Measurements from ENCODE around the gene MCL1.
A peak's percentile ranks its signal among the peaks of the same experiment; 100 is the strongest.
"Not testable (repeated sequence)": the region's sequence is repeated elsewhere in the genome, so short reads cannot be mapped to it uniquely, and the experiment has no call there.

The MCL1 gene

GRCh38 chr1:150572918-150573647, 6.3 kb downstream of the MCL1 start:
- Histone ChIP-seq H3K9me3 (no peaks in the 10 kb centered on the region), H3K27ac (no peak overlapping the region), H3K4me3 (no peak overlapping the region), H4K20me1 (peaks cover 100% of the 10 kb centered on the region), H3K36me3 (peaks cover 80% of the 10 kb centered on the region), H3K4me1 (peaks cover 68% of the 10 kb centered on the region), H3K4me2 (peak overlapping the region; percentile 29), H3K27me3 (no peaks in the 10 kb centered on the region), H3K9ac (peak overlapping the region; percentile 6; the same call in 1 of the 2 replicates)
- no peak for TF ChIP-seq Cebpa-rat (IDR thresholded peaks at IDR 0.05)

- peak overlapping the region; percentile 100 for H3K4me2 ChIP-seq
- H3K4me3 ChIP-seq = no peak overlapping the region
- peak overlapping the region; percentile 89 for H3K27ac ChIP-seq
- peaks cover 77% of the 10 kb centered on the region for H3K4me1 ChIP-seq
- TF ChIP-seq Cebpa-rat (IDR thresholded peaks at IDR 0.05) = no peak
- no peaks in the 10 kb centered on the region for H3K27me3 ChIP-seq
- H3K9ac ChIP-seq = no peak overlapping the region; the same call in 1 of the 2 replicates
- H4K20me1 ChIP-seq = peaks cover 82% of the 10 kb centered on the region
- H3K9me3 ChIP-seq = no peaks in the 10 kb centered on the region
- H3K36me3 ChIP-seq = peaks cover 37% of the 10 kb centered on the region
Measured at GRCh38 chr1:150568594-150568966, 10.8 kb downstream of the MCL1 start.

GRCh38 chr1:150567717-150568593, 11.5 kb downstream of the MCL1 start:
- peak overlapping the region; percentile 89 for H3K27ac ChIP-seq
- no peaks in the 10 kb centered on the region for H3K27me3 ChIP-seq
- H3K4me2 ChIP-seq = peak overlapping the region; percentile 100
- H4K20me1 ChIP-seq = peaks cover 82% of the 10 kb centered on the region
- H3K9ac ChIP-seq = peak overlapping the region; percentile 58
- peaks cover 31% of the 10 kb centered on the region for H3K36me3 ChIP-seq
- H3K4me1 ChIP-seq = peaks cover 77% of the 10 kb centered on the region
- no peaks in the 10 kb centered on the region for H3K9me3 ChIP-seq
- no peak for TF ChIP-seq Cebpa-rat (IDR thresholded peaks at IDR 0.05)
- peak overlapping the region; percentile 54 for H3K4me3 ChIP-seq

GRCh38 chr1:150567341-150567716, 12.1 kb downstream of the MCL1 start:
- TF ChIP-seq Cebpa-rat (IDR thresholded peaks at IDR 0.05) = no peak
- Histone ChIP-seq H3K4me2 (peak overlapping the region; percentile 100), H3K4me1 (peaks cover 81% of the 10 kb centered on the region), H4K20me1 (peaks cover 82% of the 10 kb centered on the region), H3K9me3 (no peaks in the 10 kb centered on the region), H3K27ac (peak overlapping the region; percentile 89), H3K9ac (peak overlapping the region; percentile 58), H3K4me3 (peak overlapping the region; percentile 54), H3K27me3 (no peaks in the 10 kb centered on the region), H3K36me3 (peaks cover 24% of the 10 kb centered on the region)

GRCh38 chr1:150566589-150567340, 12.6 kb downstream of the MCL1 start:
- TF ChIP-seq Cebpa-rat (IDR thresholded peaks at IDR 0.05) = no peak
- H4K20me1 ChIP-seq = peaks cover 78% of the 10 kb centered on the region
- H3K27me3 ChIP-seq = no peaks in the 10 kb centered on the region
- H3K36me3 ChIP-seq = peaks cover 19% of the 10 kb centered on the region
- peak overlapping the region; percentile 58 for H3K9ac ChIP-seq
- no peaks in the 10 kb centered on the region for H3K9me3 ChIP-seq
- H3K27ac ChIP-seq = peak overlapping the region; percentile 89
- peak overlapping the region; percentile 100 for H3K4me2 ChIP-seq
- H3K4me1 ChIP-seq = peaks cover 87% of the 10 kb centered on the region
- peak overlapping the region; percentile 54 for H3K4me3 ChIP-seq

GRCh38 chr1:150565240-150565991, 14.0 kb downstream of the MCL1 start:
- H4K20me1 ChIP-seq = peaks cover 67% of the 10 kb centered on the region
- H3K4me2 ChIP-seq = peak overlapping the region; percentile 100
- not testable (repeated sequence) for H3K9me3 ChIP-seq, H3K4me3 ChIP-seq, H3K27me3 ChIP-seq, H3K36me3 ChIP-seq
- H3K9ac ChIP-seq = peak overlapping the region; percentile 0; the same call in 1 of the 2 replicates
- peaks cover 99% of the 10 kb centered on the region for H3K4me1 ChIP-seq
- peak overlapping the region; percentile 89 for H3K27ac ChIP-seq

DNA sequence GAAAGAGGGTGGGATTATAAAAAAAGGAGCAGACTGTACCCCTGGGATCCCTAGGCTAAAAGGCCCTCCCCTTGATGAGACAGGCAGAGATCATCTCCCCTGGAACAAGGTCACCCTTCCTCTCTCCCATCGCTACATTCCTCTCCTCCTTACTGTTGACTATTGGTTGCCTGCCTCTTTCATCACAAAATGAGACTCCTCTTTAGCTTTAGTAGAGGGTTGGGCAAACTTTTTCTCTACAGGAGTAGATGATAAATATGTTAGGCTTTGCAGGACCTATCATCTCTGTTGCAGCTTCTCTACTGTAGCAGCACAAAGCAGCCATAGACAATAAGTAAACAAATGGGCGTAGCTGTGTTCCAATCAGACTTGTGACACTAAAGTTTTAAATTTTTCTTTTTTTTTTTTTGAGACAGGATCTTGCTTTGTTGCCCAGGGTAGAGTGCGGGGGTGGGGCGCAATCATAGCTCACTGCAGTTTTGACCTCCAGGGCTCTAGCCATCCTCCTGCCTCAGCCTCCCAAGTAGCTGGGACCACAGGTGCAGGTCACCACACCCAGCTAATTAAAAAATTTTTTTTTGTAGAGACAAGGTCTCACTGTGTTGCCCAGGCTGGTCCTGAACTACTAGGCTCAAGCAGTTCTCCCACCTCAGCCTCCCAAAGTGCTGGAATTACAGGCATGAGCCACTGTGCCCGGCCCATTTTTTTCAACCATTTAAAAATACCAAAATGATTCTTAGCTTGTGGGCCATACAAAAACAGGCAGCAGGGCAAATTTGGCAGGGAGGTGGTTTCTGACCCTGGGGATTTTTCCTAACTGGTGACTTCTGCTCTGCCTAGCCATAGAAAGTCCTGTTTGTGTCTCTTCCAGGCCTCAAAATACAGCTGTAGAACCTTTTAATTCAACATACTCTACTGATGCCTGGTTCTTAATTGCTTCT, 15.1 kb downstream of the MCL1 start:
- Histone ChIP-seq H3K4me3 (peak overlapping the region; percentile 70; the same call in 1 of the 2 replicates), H3K9me3 (no peaks in the 10 kb centered on the region), H3K9ac (peak overlapping the region; percentile 86; the same call in 1 of the 2 replicates), H4K20me1 (peaks cover 66% of the 10 kb centered on the region), H3K4me2 (peak overlapping the region; percentile 100), H3K27ac (peak overlapping the region; percentile 89), H3K4me1 (peaks cover 99% of the 10 kb centered on the region), H3K36me3 (no peaks in the 10 kb centered on the region), H3K27me3 (no peaks in the 10 kb centered on the region)
- no peak for TF ChIP-seq Cebpa-rat (IDR thresholded peaks at IDR 0.05)

GRCh38 chr1:150563340-150564038, 15.9 kb downstream of the MCL1 start:
- no peaks in the 10 kb centered on the region for H3K36me3 ChIP-seq
- peaks cover 60% of the 10 kb centered on the region for H4K20me1 ChIP-seq
- peak overlapping the region; percentile 70 for H3K4me3 ChIP-seq
- no peaks in the 10 kb centered on the region for H3K27me3 ChIP-seq
- no peaks in the 10 kb centered on the region for H3K9me3 ChIP-seq
- peak overlapping the region; percentile 86 for H3K9ac ChIP-seq
- peaks cover 93% of the 10 kb centered on the region for H3K4me1 ChIP-seq
- no peak for TF ChIP-seq Cebpa-rat (IDR thresholded peaks at IDR 0.05)
- H3K4me2 ChIP-seq = peak overlapping the region; percentile 100
- peak overlapping the region; percentile 89 for H3K27ac ChIP-seq
